ENCODE data around the gene FOXL2.

DNA sequence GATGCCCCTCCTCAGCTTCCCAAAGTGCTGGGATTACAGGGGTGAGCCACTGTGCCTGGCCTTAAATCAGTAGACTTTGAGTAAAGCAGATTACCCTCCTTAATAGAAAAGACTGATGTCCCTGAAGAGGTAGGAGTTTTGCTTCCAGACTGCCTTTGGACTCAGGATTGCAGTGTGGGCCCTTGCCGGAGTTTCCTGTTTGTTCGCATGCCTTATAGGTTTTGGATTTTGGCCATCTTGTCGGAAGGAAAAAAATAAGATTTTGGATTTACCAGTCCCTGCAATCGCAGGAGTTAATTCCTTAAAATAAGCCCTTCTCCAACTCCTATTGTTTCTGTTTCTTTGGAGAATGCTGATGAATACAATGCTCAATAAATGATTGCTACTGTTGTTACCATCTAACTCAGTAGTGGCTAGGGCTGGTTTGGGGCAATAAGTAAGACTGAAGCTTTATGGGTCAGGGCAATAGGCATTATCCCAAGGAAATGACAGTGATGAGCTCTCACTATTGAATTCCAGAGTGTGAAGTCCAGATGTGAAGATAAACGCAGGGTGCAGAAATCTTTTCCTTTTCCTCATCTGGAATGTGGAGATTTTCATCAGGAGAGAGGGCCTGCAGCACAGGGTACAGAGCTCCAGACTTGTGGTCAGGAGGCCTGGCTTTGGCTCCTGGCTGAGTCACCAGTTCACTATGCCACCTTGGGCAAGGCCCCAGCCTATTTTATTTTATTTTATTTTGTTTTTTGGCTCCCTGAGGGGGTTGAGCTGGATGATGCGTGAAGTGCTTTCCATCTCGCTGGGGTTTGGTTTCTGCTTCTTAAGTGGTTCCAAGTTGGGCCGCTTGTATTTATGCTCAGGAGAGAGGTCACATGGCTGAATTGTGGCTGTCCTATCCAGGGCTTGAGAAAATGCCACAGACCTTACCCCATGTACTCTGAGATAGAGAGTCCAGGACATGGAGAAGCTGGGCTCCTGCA is 25.3 kb downstream of the FOXL2 start:
- TF ChIP-seq, protein P1, sequence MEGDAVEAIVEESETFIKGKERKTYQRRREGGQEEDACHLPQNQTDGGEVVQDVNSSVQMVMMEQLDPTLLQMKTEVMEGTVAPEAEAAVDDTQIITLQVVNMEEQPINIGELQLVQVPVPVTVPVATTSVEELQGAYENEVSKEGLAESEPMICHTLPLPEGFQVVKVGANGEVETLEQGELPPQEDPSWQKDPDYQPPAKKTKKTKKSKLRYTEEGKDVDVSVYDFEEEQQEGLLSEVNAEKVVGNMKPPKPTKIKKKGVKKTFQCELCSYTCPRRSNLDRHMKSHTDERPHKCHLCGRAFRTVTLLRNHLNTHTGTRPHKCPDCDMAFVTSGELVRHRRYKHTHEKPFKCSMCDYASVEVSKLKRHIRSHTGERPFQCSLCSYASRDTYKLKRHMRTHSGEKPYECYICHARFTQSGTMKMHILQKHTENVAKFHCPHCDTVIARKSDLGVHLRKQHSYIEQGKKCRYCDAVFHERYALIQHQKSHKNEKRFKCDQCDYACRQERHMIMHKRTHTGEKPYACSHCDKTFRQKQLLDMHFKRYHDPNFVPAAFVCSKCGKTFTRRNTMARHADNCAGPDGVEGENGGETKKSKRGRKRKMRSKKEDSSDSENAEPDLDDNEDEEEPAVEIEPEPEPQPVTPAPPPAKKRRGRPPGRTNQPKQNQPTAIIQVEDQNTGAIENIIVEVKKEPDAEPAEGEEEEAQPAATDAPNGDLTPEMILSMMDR (IDR thresholded peaks at IDR 0.05; ENCODE audit: low read length), result no peak
- TF ChIP-seq EZH2 (IDR thresholded peaks at IDR 0.05; ENCODE audit: borderline replicate concordance, low read length), result no peak
